ENCODE data around the gene IRAK1. TPM values are rescaled to one million over a fixed set of nuclear protein-coding genes. Genes with fewer than 3 reads are reported as not detected.
"Not testable (repeated sequence)": the region's sequence is repeated elsewhere in the genome, so short reads cannot be mapped to it uniquely, and the experiment has no call there.

Gene IRAK1
- total RNA-seq, 4 donors from 2014 or later: 36.4 to 53.1 (median 42.8) TPM

DNA sequence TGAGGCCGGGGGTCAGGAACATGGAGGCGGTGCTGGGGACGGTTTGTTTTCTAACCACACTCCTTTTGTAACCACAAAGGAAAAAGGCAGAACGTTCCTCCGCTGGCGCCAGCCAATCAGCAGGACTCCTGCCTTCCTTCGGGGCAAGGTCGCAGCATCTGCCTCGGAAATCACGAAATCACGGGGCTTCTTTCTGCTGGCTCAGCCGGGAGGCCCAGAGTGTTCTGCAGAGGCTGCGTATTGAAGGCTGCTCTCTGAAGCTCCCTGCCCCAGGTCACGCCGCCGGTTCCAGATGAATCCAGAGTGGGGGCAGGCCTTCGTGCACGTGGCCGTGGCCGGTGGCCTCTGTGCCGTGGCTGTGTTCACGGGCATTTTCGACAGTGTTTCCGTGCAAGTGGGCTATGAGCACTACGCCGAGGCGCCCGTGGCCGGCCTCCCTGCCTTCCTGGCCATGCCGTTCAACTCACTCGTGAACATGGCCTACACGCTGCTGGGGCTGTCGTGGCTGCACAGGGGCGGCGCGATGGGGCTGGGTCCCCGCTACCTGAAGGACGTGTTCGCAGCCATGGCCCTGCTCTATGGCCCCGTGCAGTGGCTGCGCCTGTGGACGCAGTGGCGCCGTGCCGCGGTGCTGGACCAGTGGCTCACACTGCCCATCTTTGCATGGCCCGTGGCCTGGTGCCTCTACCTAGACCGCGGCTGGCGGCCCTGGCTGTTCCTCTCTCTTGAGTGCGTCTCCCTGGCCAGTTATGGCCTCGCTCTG lies 37.8 kb downstream of the IRAK1 start:
- no peaks in the 10 kb centered on the region for H3K27me3 ChIP-seq
- intact Hi-C loops (cut with DNase I): no loop called here
- WGBS, 2 donors: 76 to 81% methylated on average over 9 to 20 of the region's 52 CpGs
- H3K9me3 ChIP-seq: no peaks in the 10 kb centered on the region
- H3K27ac ChIP-seq: no peak overlapping the region
- peaks cover 0 to 3% of the 10 kb centered on the region in 2 donors for H3K4me1 ChIP-seq
- TF ChIP-seq, protein P1, sequence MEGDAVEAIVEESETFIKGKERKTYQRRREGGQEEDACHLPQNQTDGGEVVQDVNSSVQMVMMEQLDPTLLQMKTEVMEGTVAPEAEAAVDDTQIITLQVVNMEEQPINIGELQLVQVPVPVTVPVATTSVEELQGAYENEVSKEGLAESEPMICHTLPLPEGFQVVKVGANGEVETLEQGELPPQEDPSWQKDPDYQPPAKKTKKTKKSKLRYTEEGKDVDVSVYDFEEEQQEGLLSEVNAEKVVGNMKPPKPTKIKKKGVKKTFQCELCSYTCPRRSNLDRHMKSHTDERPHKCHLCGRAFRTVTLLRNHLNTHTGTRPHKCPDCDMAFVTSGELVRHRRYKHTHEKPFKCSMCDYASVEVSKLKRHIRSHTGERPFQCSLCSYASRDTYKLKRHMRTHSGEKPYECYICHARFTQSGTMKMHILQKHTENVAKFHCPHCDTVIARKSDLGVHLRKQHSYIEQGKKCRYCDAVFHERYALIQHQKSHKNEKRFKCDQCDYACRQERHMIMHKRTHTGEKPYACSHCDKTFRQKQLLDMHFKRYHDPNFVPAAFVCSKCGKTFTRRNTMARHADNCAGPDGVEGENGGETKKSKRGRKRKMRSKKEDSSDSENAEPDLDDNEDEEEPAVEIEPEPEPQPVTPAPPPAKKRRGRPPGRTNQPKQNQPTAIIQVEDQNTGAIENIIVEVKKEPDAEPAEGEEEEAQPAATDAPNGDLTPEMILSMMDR (IDR thresholded peaks at IDR 0.05): no peak
- no peak for TF ChIP-seq POLR2A (IDR thresholded peaks at IDR 0.05)
- no peak for DNase-seq
- H3K36me3 ChIP-seq: no peaks in the 10 kb centered on the region
- no peak overlapping the region for H3K4me3 ChIP-seq (replicated peaks in 1 of 3)

DNA sequence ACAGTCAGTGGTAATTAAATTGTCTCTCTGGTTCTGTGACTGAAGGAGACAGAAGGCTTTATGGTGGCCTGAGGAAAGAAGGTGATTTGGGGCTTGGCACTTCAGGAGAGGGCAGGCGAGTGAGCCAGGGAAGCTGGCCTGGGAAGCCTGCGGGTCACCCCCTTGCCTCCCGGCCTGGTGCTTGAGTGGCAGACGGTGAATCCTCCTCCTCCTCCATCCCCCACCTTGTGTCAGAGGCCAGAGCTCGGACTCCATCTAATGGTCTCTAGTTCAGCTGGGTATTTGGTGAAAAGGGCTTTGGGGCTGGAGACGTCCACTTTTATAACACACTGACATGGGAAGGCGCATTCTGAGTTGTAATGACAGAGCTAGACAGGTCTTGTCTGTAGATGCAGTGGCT lies 38.5 kb downstream of the IRAK1 start:
- no peaks in the 10 kb centered on the region for H3K27me3 ChIP-seq
- intact Hi-C loops (cut with DNase I): no loop called here
- TF ChIP-seq, protein P1 (IDR thresholded peaks at IDR 0.05): no peak
- no peak for TF ChIP-seq POLR2A (IDR thresholded peaks at IDR 0.05)
- no peak for DNase-seq
- no peaks in the 10 kb centered on the region for H3K36me3 ChIP-seq
- H3K4me1 ChIP-seq: peaks cover 0 to 3% of the 10 kb centered on the region in 2 donors
- 85 to 90% methylated on average over 6 to 7 of the region's 7 CpGs for WGBS, 2 donors
- no peaks in the 10 kb centered on the region for H3K9me3 ChIP-seq
- no peak overlapping the region for H3K27ac ChIP-seq
- no peak overlapping the region for H3K4me3 ChIP-seq (replicated peaks in 1 of 3)

DNA sequence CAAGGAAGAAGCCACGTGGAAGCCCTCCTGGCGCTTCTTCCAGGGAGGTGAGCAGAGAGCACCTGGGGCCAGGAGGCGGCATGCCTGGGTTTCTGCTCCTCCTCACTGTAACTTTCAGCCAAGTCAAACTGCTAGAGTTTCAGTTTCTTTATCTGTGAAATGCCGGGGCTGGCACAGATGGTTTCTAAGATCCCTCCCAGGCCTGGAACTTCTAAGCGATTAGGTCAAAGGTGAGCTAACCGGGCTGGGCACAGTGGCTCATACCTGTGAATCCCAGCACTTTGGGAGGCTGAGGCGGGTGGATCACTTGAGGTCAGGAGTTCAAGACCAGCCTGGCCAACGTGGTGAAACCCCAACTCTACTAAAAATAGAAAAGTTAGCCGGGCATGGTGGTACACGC lies 39.3 kb downstream of the IRAK1 start:
- DNase-seq; intact Hi-C loops (cut with DNase I); H3K4me1 ChIP-seq; H3K27me3 ChIP-seq; H3K4me3 ChIP-seq (replicated peaks in 1 of 3); H3K36me3 ChIP-seq; H3K27ac ChIP-seq; H3K9me3 ChIP-seq: not testable (repeated sequence)
- 89% methylated on average over 3 to 8 of the region's 10 CpGs for WGBS, 2 donors

DNA sequence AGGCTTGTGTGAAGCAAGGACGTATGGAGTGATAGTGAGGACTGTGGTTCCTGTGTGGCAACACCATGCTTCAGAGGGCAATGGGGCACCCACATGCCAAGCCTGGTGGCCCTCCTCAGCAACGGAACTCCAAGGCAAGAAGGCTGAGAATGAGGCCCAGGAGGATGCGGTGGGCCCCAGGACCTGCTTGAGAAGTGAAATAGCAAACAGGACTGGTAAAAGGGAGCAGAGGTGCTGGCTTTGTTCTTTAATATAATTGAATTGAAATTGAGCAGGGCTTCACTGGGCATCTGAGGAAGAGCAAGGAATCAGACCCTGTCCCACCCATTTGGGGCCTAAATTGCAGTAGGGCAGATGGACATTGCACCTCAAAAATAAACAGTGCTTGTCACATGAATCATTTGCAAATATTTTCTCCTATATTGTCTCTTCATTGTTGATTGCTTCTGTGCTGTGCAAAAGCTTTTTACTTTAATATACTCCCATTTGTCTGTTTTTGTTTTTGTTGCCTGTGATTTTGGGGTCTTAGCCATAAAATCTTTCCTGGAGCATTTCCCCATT lies 44.9 kb downstream of the IRAK1 start:
- no peak overlapping the region for H3K4me3 ChIP-seq (replicated peaks in 1 of 3)
- no peaks in the 10 kb centered on the region for H3K27me3 ChIP-seq
- no peaks in the 10 kb centered on the region for H3K36me3 ChIP-seq
- DNase-seq: no peak
- H3K4me1 ChIP-seq: peaks cover 1 to 12% of the 10 kb centered on the region in 2 donors
- WGBS, 2 donors: 81 to 89% methylated on average over 3 of the region's 3 CpGs
- TF ChIP-seq, protein P1 (IDR thresholded peaks at IDR 0.05): no peak
- TF ChIP-seq POLR2A (IDR thresholded peaks at IDR 0.05): no peak
- intact Hi-C loops (cut with DNase I): no loop called here
- no peaks in the 10 kb centered on the region for H3K9me3 ChIP-seq
- no peak overlapping the region for H3K27ac ChIP-seq

DNA sequence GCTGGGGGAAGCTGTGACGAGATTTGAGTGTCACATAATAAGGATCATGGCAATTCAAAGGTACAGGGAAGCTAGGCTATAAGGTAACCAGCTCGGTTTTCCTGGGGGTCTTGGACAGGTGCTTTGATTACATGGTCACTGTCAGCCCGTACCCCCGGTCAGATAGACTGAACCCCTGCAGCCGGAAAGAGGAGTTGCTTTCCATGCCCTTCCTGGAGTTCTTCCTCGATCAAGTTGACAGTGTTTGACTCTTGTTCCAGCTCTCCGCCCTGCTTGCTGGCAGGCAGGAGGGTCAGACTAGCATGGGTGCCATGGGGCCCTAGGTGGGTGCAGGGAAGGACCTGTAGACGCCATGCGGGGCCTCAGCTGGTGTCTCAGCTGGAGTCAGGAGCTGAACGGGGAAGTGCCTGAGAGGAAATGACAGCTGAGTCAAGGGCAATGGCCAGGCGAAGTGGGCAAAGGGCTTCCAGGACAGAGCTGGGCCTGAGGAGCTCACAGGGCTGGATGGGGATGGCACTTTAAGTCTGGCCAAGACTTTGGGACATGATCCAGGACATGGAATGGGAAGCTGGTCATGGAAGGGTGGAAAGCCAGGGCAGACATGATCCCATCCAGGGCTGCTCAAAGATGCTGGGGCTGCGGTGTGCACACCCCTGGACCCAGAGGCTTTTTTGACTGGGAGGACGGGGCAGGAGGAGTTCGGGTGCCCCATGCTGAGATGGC lies 45.5 kb downstream of the IRAK1 start:
- peaks cover 7 to 19% of the 10 kb centered on the region in 2 donors for H3K4me1 ChIP-seq
- no peaks in the 10 kb centered on the region for H3K36me3 ChIP-seq
- intact Hi-C loops (cut with DNase I): no loop called here
- no peak for DNase-seq
- TF ChIP-seq, protein P1 (IDR thresholded peaks at IDR 0.05): no peak
- TF ChIP-seq POLR2A (IDR thresholded peaks at IDR 0.05): no peak
- WGBS, 2 donors: 80 to 83% methylated on average over 8 to 11 of the region's 14 CpGs
- H3K4me3 ChIP-seq (replicated peaks in 1 of 3): no peak overlapping the region
- no peaks in the 10 kb centered on the region for H3K27me3 ChIP-seq
- no peak overlapping the region for H3K27ac ChIP-seq
- H3K9me3 ChIP-seq: no peaks in the 10 kb centered on the region
